ENCODE measurements around the gene NDUFS6.

NDUFS6 gene

GRCh38 chr5:1817261-1818043 is 16.2 kb downstream of the NDUFS6 start:
- H3K9me3 ChIP-seq (ENCODE audit: severe bottlenecking), result no peaks in the 10 kb centered on the region
- H3K4me3 ChIP-seq (ENCODE audit: low read depth, low read length), result no peak overlapping the region
- H3K36me3 ChIP-seq, result peaks cover 89% of the 10 kb centered on the region
- no peaks in the 10 kb centered on the region for H3K27me3 ChIP-seq (ENCODE audit: insufficient read depth, low read depth, severe bottlenecking)
- DNase-seq, result no peak
- TF ChIP-seq, protein P1, sequence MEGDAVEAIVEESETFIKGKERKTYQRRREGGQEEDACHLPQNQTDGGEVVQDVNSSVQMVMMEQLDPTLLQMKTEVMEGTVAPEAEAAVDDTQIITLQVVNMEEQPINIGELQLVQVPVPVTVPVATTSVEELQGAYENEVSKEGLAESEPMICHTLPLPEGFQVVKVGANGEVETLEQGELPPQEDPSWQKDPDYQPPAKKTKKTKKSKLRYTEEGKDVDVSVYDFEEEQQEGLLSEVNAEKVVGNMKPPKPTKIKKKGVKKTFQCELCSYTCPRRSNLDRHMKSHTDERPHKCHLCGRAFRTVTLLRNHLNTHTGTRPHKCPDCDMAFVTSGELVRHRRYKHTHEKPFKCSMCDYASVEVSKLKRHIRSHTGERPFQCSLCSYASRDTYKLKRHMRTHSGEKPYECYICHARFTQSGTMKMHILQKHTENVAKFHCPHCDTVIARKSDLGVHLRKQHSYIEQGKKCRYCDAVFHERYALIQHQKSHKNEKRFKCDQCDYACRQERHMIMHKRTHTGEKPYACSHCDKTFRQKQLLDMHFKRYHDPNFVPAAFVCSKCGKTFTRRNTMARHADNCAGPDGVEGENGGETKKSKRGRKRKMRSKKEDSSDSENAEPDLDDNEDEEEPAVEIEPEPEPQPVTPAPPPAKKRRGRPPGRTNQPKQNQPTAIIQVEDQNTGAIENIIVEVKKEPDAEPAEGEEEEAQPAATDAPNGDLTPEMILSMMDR (IDR thresholded peaks at IDR 0.05; ENCODE audit: low read depth, low read length), result no peak
- no peak overlapping the region for H3K27ac ChIP-seq

GRCh38 chr5:1818784-1819183 is 17.6 kb downstream of the NDUFS6 start:
- Histone ChIP-seq H3K4me3 (ENCODE audit: low read depth, low read length) (no peak overlapping the region), H3K9me3 (ENCODE audit: severe bottlenecking) (no peaks in the 10 kb centered on the region), H3K27me3 (ENCODE audit: insufficient read depth, low read depth, severe bottlenecking) (no peaks in the 10 kb centered on the region), H3K36me3 (peaks cover 91% of the 10 kb centered on the region), H3K27ac (no peak overlapping the region)
- DNase-seq, result no peak
- TF ChIP-seq, protein P1 (IDR thresholded peaks at IDR 0.05; ENCODE audit: low read depth, low read length), result no peak

DNA sequence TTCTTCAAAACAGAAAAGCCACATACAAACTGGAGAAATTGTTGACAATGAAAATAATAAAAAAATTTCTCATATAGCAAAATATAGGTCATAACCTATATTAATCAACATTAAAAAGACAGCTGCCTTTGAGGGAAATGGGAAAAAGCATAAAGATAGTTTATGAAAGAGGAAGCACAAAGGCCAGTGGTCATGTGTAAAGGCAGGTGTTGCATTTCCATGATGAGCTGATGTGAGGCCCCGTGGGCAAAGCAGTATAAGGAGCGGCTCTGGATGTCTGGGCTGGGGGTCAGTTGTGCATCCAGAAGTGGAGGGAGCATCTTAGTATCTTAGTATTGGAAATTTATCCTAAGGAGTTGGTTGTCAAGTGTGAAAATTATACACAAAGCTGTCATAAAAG is 18.3 kb downstream of the NDUFS6 start:
- H3K9me3 ChIP-seq (ENCODE audit: severe bottlenecking), result no peaks in the 10 kb centered on the region
- TF ChIP-seq, protein P1 (IDR thresholded peaks at IDR 0.05; ENCODE audit: low read depth, low read length), result no peak
- no peak overlapping the region for H3K27ac ChIP-seq
- no peak overlapping the region for H3K4me3 ChIP-seq (ENCODE audit: low read depth, low read length)
- no peaks in the 10 kb centered on the region for H3K27me3 ChIP-seq (ENCODE audit: insufficient read depth, low read depth, severe bottlenecking)
- peaks cover 91% of the 10 kb centered on the region for H3K36me3 ChIP-seq
- no peak for DNase-seq

GRCh38 chr5:1820381-1820780 is 19.2 kb downstream of the NDUFS6 start:
- no peak overlapping the region for H3K4me3 ChIP-seq (ENCODE audit: low read depth, low read length)
- DNase-seq, result no peak
- H3K9me3 ChIP-seq (ENCODE audit: severe bottlenecking), result no peaks in the 10 kb centered on the region
- TF ChIP-seq, protein P1 (IDR thresholded peaks at IDR 0.05; ENCODE audit: low read depth, low read length), result no peak
- H3K27ac ChIP-seq, result no peak overlapping the region
- H3K27me3 ChIP-seq (ENCODE audit: insufficient read depth, low read depth, severe bottlenecking), result no peaks in the 10 kb centered on the region
- H3K36me3 ChIP-seq, result peaks cover 88% of the 10 kb centered on the region

DNA sequence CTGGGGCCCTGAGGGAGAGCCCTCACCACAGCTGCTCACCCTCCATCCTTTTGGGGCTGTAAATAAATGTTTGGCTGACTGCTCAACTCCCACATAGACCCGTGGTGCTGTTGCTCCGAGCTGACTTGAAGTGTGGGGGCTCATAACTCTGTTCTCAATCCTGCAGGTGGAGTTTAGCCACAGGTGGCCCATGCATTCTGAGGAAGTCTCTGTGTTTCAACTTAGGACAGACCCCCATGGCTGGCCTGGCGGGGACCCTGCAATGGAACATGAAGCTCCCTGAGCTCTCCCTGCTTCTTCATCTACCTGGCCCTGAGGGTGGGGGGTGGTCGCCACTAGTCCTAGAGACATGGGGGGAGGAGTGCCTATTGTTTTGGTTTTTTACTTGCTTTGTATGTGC is 19.7 kb downstream of the NDUFS6 start:
- Histone ChIP-seq H3K4me3 (ENCODE audit: low read depth, low read length) (no peak overlapping the region), H3K27me3 (ENCODE audit: insufficient read depth, low read depth, severe bottlenecking) (no peaks in the 10 kb centered on the region), H3K36me3 (peaks cover 88% of the 10 kb centered on the region), H3K27ac (no peak overlapping the region), H3K9me3 (ENCODE audit: severe bottlenecking) (no peaks in the 10 kb centered on the region)
- no peak for DNase-seq
- TF ChIP-seq, protein P1 (IDR thresholded peaks at IDR 0.05; ENCODE audit: low read depth, low read length), result no peak

DNA sequence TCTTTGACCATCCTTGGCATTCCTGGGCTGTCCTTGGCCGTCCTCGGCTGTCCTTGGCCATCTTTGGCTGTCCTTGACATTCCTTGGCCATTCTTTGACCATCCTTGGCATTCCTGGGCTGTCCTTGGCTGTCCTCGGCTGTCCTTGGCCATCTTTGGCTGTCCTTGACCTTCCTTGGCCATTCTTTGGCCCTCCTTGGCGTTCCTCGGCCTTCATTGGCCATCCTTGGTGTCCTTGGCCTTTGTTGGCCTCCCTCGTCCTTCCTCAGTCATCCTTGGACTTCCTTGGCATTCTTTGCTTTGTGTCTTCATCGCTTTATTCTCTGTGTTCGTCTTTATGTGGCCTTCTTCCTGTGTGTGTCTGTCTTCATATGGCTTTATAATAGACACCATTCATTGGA is 20.7 kb downstream of the NDUFS6 start:
- no peak for DNase-seq
- TF ChIP-seq, protein P1 (IDR thresholded peaks at IDR 0.05; ENCODE audit: low read depth, low read length), result no peak
- Histone ChIP-seq H3K36me3 (peaks cover 89% of the 10 kb centered on the region), H3K27me3 (ENCODE audit: insufficient read depth, low read depth, severe bottlenecking) (no peaks in the 10 kb centered on the region), H3K4me3 (ENCODE audit: low read depth, low read length) (no peak overlapping the region), H3K27ac (no peak overlapping the region), H3K9me3 (ENCODE audit: severe bottlenecking) (no peaks in the 10 kb centered on the region)

All from WERI-Rb-1 (cell line).